ENCODE data around the gene ARPC1B. TPM values are rescaled to one million over a fixed set of nuclear protein-coding genes. Genes with fewer than 3 reads are reported as not detected.

ARPC1B gene
- total RNA-seq, 1 donor from 2014 or later = 509 TPM

GRCh38 chr7:99380032-99380822 lies 5.7 kb downstream of the ARPC1B start:
- TF ChIP-seq CTCF (conservative IDR thresholded peaks at IDR 0.05; ENCODE audit: low read depth, low read length) = no peak
- H3K4me3 ChIP-seq (ENCODE audit: low read depth, low read length) = no peak overlapping the region
- DNase-seq (ENCODE audit: low read depth) = no peak

GRCh38 chr7:99380823-99381663 lies 6.5 kb downstream of the ARPC1B start:
- peak; percentile 44 for DNase-seq (ENCODE audit: low read depth)
- no peak overlapping the region for H3K4me3 ChIP-seq (ENCODE audit: low read depth, low read length)
- no peak for TF ChIP-seq CTCF (conservative IDR thresholded peaks at IDR 0.05; ENCODE audit: low read depth, low read length)

- no peak overlapping the region for H3K4me3 ChIP-seq (ENCODE audit: low read depth, low read length)
- TF ChIP-seq CTCF (conservative IDR thresholded peaks at IDR 0.05; ENCODE audit: low read depth, low read length) = no peak
- no peak for DNase-seq (ENCODE audit: low read depth)
Measured at GRCh38 chr7:99381664-99382075, 7.1 kb downstream of the ARPC1B start.

GRCh38 chr7:99383203-99383602 lies 8.7 kb downstream of the ARPC1B start:
- no peak for DNase-seq (ENCODE audit: low read depth)
- TF ChIP-seq CTCF (conservative IDR thresholded peaks at IDR 0.05; ENCODE audit: low read depth, low read length) = no peak
- no peak overlapping the region for H3K4me3 ChIP-seq (ENCODE audit: low read depth, low read length)

GRCh38 chr7:99383791-99384370 lies 9.4 kb downstream of the ARPC1B start:
- no peak for TF ChIP-seq CTCF (conservative IDR thresholded peaks at IDR 0.05; ENCODE audit: low read depth, low read length)
- no peak overlapping the region for H3K4me3 ChIP-seq (ENCODE audit: low read depth, low read length)
- DNase-seq (ENCODE audit: low read depth) = no peak

GRCh38 chr7:99384523-99384922 lies 10.0 kb downstream of the ARPC1B start:
- no peak overlapping the region for H3K4me3 ChIP-seq (ENCODE audit: low read depth, low read length)
- TF ChIP-seq CTCF (conservative IDR thresholded peaks at IDR 0.05; ENCODE audit: low read depth, low read length) = no peak
- no peak for DNase-seq (ENCODE audit: low read depth)
